ENCODE data around the gene IL13.

Gene IL13

DNA sequence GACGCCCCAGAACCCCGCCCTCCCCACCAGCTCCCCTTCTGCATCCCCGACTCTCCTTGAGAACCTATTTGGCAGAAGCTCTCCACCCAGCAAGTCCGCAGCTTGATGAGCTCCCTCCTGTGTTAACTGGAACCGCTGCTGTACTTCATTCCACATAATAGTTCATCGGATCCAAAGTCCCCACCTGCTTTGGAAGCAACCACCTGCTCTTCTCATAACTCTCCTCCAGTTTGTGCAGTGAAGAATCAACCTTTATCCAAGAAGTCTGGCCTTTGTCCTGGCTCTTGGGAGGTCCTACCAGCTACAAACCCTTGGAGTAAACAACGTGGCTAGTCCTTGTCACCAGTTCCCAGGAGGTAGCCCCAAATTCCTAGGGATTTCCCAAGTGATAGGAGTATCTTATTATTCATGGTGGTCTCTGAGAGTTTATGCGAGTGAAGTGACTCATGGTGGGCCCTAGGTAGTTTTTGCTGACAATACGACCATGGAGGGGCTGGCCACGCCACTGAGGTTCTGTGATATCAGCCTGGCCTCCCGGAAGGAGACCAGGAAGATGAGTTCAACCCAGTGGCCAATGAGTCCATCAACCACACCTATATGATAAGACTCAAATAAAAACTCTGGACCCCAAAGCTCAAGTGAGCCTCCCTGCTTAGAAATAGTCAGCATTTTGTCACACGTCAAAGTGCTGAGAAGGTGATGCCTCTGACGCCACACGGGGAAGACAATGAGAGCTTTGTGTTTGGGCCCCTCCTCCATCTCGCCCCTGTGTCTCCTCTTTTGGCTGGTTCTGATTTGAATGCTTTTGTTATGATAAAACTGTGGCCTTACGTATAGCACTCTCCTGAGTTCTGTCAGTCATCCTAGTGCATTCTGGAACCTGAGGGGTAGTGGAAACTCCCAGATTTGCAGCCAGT is 12.3 kb downstream of the IL13 start:
- DNase-seq (ENCODE audit: low read depth in 2 of 2), result no peak

- no peak for DNase-seq (ENCODE audit: low read depth in 2 of 2)
Observed at GRCh38 chr5:132671000-132671399, 13.0 kb downstream of the IL13 start.

GRCh38 chr5:132673488-132673887 is 15.5 kb downstream of the IL13 start:
- no peak for DNase-seq (ENCODE audit: low read depth in 2 of 2)

DNA sequence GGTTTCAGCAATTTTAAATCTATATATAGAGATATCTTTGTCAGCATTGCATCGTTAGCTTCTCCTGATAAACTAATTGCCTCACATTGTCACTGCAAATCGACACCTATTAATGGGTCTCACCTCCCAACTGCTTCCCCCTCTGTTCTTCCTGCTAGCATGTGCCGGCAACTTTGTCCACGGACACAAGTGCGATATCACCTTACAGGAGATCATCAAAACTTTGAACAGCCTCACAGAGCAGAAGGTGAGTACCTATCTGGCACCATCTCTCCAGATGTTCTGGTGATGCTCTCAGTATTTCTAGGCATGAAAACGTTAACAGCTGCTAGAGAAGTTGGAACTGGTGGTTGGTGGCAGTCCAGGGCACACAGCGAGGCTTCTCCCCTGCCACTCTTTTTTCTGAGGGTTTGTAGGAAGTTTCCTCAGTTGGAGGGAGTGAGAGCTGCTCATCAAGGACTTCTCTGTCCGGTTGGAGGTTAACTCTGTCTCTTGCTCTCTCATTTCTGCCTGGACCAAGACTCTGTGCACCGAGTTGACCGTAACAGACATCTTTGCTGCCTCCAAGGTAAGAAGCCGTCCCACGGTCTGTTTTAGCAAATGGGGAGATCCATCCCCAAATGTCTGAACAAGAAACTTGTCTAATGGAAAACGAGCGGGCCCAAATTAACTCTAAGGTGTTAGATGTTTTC is 16.1 kb downstream of the IL13 start, which contains the start of gene IL4:
Gene IL4, plus strand, starts transcription at position 51 of the 692 bp plus-strand sequence. Its CDS starts 62 bp downstream, at position 113.
- DNase-seq (ENCODE audit: low read depth in 2 of 2), result no peak

DNA sequence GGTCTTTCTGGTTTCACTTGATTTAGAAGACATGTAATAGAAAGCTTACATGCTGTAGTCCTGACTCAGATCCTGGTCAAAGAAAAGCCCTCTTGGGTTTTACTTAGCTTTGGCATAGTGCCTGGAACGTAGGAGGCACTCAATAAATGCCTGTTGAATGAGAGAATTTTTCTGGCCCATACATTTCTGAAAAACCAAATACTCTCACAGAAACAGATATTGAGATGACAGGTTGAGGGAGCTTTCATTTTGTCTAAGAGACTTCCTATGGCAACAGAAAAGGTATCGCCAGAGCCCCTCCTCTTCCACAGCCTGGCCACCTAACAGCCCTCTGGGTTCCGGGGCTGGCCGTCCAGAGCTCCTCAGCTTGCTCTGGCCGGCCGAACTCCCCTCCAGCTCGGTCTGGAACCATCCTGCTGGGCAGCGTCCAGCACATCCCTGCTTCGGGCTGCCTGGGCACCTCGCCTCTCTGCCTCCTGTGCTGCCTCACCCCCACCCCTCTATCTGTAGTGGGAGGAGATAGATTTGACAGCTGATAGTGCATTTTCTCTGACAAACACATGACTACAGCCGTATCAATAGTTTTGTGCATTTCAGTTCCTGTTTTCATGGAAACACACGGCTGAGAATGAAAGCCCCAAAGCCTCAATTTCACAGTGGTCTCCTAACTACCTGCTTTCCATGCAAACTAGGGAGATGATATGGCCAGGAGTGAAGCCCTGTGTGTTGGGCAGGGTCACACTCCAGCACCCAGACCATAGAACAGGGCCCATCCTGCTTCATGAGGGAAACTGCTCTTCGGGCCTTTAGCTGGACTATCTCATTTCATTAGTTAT is 16.9 kb downstream of the IL13 start:
- no peak for DNase-seq (ENCODE audit: low read depth in 2 of 2)

- no peak for DNase-seq (ENCODE audit: low read depth in 2 of 2)
Observed at GRCh38 chr5:132675936-132676689, 18.1 kb downstream of the IL13 start.

- DNase-seq (ENCODE audit: low read depth in 2 of 2), result no peak
Observed at GRCh38 chr5:132677191-132677590, 19.2 kb downstream of the IL13 start.

DNA sequence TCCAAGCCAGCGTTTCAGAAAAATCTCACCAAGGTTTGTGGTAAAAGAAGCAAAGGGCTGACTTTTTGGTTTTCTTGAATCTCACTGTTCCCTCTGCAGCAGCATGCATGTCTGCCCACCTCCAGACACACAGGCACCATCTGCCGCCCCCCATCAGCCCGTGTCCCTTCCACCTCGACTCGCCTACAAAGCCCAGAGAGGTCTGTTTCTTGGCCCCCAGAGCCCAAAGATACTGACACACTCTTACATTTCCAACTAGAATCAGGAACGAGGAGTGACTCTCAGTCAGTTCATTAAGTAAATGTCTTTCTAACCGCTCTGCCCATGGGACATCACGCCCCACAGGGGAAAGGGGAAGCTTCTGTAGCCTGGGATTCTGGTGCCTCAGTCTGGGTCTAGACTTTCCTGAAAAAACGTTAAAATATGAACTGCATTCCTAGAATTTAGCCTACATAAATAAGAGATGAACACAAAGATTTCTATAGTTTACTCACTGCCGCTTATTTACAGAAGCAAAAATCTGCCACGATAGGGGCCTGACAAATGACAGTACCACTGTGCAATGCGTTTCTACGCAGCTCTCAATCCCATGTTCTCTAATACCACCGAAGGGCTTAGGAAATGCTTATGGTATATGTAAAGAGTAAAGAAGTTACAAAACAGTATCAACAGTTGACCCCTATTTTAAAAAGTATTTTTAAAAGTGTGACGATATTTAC is 19.9 kb downstream of the IL13 start:
- DNase-seq (ENCODE audit: low read depth in 2 of 2), result no peak

GRCh38 chr5:132678735-132679134 is 20.8 kb downstream of the IL13 start:
- no peak for DNase-seq (ENCODE audit: low read depth in 2 of 2)

- no peak for DNase-seq (ENCODE audit: low read depth in 2 of 2)
Observed at GRCh38 chr5:132679166-132679565, 21.2 kb downstream of the IL13 start.

GRCh38 chr5:132679717-132680380 is 21.9 kb downstream of the IL13 start:
- DNase-seq (ENCODE audit: low read depth in 2 of 2), result no peak

GRCh38 chr5:132680780-132681475 is 23.0 kb downstream of the IL13 start:
- no peak for DNase-seq (ENCODE audit: low read depth in 2 of 2)

GRCh38 chr5:132681476-132681831 is 23.5 kb downstream of the IL13 start:
- DNase-seq (ENCODE audit: low read depth in 2 of 2), result no peak

DNA sequence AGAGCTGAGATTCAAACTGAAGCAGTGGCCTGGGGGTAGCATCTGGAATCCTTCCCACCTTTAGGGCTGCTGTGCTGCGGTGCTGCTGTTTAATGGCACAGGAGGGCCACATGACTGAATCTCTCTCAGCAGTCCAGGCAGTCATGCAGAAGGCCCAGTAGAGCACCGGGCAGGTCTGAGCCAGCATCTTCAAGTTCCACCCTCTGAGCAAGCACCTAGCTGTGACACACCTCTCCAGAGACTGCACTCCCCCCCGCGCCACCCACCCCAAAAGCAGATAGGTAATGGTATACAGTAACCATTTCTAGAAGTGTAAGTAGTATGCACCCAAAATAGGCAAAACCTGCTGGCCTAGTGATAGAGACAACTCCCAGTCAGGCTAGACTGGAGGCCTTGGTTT is 24.0 kb downstream of the IL13 start:
- DNase-seq (ENCODE audit: low read depth in 2 of 2), result no peak

DNA sequence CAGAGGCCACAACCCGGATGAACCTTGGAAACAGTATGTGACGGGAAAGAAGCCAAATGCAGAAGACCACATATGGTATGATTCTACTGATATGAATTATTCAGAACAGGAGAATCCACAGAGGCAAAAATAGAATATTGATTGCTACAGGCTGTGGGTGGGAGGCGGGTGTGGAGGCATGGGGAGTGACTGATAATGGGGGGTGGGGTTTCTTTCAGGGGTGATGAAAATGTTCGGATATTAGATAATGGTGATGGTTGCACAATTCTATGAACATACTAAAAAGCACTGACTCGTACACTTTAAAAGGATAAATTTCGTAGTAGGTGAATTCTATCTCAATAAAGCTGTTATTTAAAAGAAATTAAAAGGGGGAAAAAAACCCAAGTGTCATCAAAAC is 26.5 kb downstream of the IL13 start:
- DNase-seq (ENCODE audit: low read depth in 2 of 2), result no peak

DNA sequence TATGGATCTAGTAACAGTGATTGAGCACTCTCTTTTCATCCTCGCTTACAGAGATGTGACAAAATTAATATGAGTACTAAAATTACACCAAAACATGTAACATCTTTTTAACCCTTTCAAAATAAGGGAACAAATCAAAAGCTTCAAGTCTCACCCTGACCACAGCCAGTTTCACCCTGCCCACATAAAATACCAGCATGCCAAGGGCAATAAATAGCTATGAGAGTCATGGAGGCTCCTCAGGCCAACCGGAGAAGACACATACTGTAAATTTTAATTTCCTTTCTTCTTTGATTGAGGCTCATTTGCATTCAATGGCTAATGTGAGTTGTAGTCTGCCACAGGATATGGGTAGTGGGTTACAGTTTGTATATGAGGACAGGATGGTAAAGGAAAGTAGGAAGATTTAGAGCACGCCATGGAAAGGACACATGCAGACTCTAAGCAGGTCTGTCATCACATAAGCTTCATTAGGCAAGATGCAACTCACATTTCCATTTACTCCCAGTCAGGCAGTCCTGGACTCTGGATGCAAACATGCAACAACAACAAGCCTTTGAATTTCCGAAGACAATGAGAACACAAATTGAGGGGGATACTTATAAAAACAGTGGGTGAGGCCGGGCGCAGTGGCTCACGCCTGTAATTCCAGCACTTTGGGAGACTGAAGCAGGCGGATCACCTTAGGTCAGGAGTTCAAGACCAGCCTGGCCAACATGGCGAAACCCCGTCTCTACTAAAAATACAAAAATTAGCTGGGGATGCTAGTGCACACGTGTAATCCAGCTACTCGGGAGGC is 27.1 kb downstream of the IL13 start:
- DNase-seq (ENCODE audit: low read depth in 2 of 2), result no peak

DNA sequence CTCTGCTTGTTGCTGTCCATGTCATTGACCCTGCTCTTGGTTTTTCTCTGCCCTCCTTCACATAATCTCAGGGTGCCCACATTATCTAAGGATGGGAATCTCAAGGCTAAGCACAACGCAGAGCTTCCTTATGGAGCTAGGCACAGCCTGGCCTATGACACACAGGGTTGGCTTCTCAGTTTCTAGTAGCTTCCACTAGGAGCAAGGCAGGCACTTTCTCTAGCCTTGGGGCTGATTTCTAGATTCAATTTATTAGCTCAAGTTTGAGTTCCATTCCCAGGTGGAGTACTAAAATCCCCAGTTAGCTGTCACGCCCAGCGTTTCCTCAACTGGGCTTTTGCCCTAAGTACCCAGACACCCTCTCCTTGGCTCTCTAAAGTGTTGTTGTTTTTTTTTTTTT is 28.2 kb downstream of the IL13 start:
- DNase-seq (ENCODE audit: low read depth in 2 of 2), result no peak

DNA sequence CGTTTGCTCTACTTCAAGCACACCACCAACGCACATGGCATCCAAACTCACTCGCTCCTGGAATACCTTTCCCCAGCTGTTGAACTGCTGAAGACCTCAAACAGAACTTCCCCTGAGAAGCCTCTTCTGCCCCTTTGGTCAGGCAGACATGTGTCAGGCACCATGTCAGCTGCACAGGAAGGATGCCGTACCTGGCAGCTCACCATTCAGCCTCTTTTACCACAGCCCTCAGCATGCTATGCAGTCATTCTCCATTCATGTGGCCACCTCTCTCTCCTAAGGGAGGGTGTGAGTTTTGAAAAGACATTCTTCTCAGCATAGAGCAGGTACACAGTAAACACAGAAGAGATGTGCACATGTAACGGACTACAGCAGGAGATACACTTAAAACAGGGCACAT is 30.0 kb downstream of the IL13 start:
- DNase-seq (ENCODE audit: low read depth in 2 of 2), result peak in 1 of 2 donors; percentile 11

Measured in activated CD8-positive, alpha-beta memory T cell treated with anti-CD3 and anti-CD28 coated beads for 4 hours (primary cell).